WI38 (cell line): ENCODE results near the gene JAKMIP2.
A peak's percentile ranks its signal among the peaks of the same experiment; 100 is the strongest.

Experiments used
- H3K4me3 ChIP-seq: 2 replicates; pipeline ENCODE4 v1.5.1; 2011; ENCODE audit warnings: low read depth, mild to moderate bottlenecking, control low read depth, low read length
- TF ChIP-seq, protein P1 (sequence below): IDR thresholded peaks from 2 replicates; pipeline ENCODE4 v1.5.1; 2012; ENCODE audit warnings: low read depth, mild to moderate bottlenecking, control low read depth, low read length

JAKMIP2 gene

DNA sequence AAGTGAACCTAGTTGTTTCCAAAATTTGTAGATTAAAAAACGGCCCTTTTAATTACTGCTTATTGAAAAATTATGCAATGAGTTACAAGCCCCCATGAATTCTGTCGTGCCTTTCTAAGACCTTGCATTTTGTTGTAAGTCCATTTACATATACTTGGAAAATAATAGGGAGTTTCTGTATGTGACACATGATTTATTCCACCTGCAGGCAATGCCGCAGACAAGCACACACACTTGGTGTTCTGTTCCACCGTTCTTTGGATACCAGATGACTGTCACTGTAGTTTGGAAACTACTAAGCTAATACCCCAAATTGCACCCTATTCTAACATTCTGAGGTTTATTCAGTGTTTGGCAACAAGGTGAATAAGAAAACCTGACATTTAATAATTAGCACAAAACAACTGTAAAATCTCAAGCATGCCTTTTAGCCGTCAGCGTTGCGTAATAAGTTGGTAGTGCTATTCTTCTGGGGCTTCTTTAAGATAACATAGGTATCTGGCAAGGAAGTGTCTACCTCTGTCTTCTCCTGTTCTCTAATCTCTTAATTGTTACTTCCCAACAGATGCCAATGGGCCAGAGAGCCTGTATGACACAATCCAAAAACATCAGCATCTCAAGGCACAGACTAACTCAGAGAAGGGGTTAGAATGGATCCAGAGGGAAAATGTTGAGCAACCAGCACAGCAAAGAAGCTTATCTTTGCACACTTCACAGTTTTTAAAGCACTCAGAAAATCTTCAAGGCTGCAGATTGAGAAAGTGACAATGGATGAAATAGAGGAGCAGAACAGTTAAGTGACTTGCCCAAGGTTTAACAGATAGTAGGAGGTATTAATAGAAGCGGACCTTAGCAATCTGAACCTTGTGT lies 224.4 kb downstream of the JAKMIP2 start:
- H3K4me3 ChIP-seq, result no peak overlapping the region
- TF ChIP-seq, protein P1, sequence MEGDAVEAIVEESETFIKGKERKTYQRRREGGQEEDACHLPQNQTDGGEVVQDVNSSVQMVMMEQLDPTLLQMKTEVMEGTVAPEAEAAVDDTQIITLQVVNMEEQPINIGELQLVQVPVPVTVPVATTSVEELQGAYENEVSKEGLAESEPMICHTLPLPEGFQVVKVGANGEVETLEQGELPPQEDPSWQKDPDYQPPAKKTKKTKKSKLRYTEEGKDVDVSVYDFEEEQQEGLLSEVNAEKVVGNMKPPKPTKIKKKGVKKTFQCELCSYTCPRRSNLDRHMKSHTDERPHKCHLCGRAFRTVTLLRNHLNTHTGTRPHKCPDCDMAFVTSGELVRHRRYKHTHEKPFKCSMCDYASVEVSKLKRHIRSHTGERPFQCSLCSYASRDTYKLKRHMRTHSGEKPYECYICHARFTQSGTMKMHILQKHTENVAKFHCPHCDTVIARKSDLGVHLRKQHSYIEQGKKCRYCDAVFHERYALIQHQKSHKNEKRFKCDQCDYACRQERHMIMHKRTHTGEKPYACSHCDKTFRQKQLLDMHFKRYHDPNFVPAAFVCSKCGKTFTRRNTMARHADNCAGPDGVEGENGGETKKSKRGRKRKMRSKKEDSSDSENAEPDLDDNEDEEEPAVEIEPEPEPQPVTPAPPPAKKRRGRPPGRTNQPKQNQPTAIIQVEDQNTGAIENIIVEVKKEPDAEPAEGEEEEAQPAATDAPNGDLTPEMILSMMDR, result no peak

DNA sequence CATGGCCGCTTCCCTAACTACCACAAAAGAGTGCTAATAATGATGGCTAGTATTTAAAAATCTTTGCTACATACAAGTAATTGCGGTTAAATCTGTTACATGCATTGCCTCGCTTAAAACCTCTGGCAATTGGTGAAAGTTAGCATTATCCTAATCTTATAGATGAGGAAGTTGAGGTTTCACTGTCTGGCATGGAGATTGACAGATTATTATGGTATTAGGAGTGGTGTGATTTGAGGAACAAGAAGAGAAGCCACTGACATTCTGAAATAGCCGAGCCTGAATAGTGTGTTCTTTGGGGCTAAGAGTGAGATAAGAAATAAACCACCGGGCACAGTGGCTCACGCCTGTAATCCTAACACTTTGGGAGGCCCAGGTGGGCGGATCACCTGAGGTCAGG lies 227.4 kb downstream of the JAKMIP2 start:
- TF ChIP-seq, protein P1, result no peak
- no peak overlapping the region for H3K4me3 ChIP-seq

DNA sequence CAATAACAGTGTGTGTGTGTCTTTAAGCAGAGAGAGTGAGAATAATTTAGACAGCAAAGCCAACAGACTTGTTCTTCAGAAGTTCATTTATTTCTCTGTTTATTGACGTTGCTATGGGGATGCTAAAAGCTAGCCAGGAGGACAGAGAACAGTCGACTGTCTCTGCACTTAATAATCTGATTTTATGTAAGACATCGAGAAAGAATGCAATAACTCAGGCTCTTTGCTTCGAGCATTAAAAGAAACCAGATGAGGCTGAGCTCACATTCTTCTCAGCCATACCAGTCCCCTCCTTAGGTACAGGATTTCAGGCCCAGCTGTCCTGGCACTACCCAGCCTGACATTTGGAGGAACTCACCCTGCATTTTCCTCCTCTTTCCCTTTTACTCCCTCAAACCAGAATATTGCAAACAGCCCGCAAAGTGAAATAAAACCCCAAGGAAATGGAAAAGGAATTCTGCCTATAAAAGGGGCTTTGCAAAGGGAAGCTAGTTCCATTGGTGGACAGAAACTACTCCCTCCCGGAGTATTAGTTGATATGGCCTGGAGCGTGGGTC lies 228.2 kb downstream of the JAKMIP2 start:
- TF ChIP-seq, protein P1, result no peak
- peak overlapping the region; percentile 22 for H3K4me3 ChIP-seq

DNA sequence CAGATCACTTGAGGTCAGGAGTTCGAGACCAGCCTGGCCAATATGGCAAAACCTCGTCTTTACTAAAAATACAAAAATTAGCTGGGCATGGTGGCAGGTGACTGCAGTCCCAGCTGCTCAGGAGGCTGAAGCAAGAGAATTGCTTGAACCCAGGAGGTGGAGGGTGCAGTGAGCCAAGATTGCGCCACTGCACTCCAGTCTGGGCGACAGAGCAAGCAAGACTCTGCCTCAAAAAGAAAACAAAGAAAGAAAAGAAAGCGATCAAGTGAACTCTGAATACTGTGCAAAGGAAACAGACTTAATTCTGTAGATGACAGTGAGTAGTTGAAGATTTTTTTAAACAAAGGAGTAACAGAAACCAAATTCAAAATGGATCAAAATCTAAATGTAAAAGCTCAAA lies 228.7 kb downstream of the JAKMIP2 start:
- H3K4me3 ChIP-seq, result peak overlapping the region; percentile 22

DNA sequence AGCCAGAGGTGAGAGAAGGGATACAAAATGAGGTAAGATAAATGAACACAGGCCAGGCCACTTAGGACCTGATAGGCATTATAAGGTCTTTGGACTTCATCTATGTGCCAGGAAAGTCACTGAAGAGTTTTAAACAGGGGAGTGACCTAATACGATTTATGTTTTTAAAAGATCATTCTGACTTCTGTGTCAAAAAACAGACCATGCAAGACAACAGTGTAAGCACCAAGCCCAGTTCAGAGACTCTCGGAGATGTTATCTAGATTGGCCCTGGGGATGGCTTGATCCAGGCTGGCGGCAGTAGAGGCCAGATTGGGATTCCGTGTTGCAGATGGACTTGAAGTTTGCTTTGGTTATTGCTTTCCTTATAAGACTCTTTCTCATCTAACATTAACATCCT lies 229.6 kb downstream of the JAKMIP2 start:
- TF ChIP-seq, protein P1, result no peak
- no peak overlapping the region for H3K4me3 ChIP-seq

DNA sequence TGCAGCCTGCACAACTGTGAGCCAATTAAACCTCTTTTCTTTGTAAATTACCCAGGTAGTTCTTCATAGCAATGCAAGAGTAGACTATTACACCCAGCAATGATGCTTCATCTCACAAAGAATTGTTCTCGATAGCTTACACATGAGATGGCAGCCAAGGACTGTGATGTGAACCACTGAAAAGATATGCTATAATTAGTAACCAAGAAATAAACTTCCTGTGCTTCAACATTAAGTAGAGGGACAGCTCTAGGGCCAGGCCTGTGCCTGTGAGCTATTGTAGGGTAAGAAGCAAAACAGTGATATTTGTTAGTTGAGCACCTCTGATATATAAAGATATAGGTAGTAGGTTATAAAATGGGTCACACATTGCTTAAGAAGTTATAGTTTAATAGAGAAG lies 230.9 kb downstream of the JAKMIP2 start:
- H3K4me3 ChIP-seq, result no peak overlapping the region

DNA sequence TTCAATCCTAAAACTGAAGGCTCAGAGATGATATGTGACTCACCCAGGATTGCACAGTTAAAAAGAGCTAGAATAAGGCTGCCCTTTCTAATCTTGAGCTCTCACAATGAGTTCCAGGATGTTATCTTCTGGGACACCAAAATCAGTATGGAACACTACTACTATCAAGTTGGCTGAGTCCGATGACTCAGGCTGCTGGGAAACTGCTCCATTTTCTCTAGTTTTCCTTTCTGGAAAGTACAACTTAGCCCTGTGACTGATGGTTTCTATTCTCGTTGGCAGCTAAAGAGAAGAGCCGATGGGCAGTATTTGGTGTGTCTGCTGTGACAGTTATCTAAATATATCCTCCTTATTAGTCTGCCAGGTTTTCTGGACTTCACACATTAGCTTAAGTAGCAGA lies 234.8 kb downstream of the JAKMIP2 start:
- TF ChIP-seq, protein P1, result no peak
- H3K4me3 ChIP-seq, result no peak overlapping the region

More for the DNA sequence above, 230.9 kb downstream of the JAKMIP2 start:
- TF ChIP-seq, protein P1, result no peak
